ENCODE data around the gene XYLB.

Gene XYLB

GRCh38 chr3:38457111-38458003 is 110.8 kb downstream of the XYLB start:
- no peak overlapping the region for H3K27ac ChIP-seq
- TF ChIP-seq ZFX (IDR thresholded peaks at IDR 0.05) (no peak), CTCF (conservative IDR thresholded peaks at IDR 0.05) (no peak)

- H3K27ac ChIP-seq: peak overlapping the region; percentile 80
- TF ChIP-seq CTCF (conservative IDR thresholded peaks at IDR 0.05) (no peak), ZFX (IDR thresholded peaks at IDR 0.05) (no peak)
These were observed 112.4 kb downstream of the XYLB start for GRCh38 chr3:38458796-38459498.

GRCh38 chr3:38459499-38460048 is 113.0 kb downstream of the XYLB start:
- no peak for TF ChIP-seq CTCF (conservative IDR thresholded peaks at IDR 0.05)
- no peak for TF ChIP-seq ZFX (IDR thresholded peaks at IDR 0.05)

GRCh38 chr3:38460377-38461270 is 114.0 kb downstream of the XYLB start:
- TF ChIP-seq ZFX (IDR thresholded peaks at IDR 0.05) (no peak), CTCF (conservative IDR thresholded peaks at IDR 0.05) (no peak)
- no peak overlapping the region for H3K27ac ChIP-seq

More at GRCh38 chr3:38459499-38460048, 113.0 kb downstream of the XYLB start:
- H3K27ac ChIP-seq: peak overlapping the region; percentile 80

All from C4-2B (cell line).